Measurements from ENCODE around the gene PIMREG. TPM values are rescaled to one million over a fixed set of nuclear protein-coding genes. Genes with fewer than 3 reads are reported as not detected.

Gene PIMREG
- total and polyA plus RNA-seq, 4 donors, result 0.35 to 3.0 (median 0.71) TPM

DNA sequence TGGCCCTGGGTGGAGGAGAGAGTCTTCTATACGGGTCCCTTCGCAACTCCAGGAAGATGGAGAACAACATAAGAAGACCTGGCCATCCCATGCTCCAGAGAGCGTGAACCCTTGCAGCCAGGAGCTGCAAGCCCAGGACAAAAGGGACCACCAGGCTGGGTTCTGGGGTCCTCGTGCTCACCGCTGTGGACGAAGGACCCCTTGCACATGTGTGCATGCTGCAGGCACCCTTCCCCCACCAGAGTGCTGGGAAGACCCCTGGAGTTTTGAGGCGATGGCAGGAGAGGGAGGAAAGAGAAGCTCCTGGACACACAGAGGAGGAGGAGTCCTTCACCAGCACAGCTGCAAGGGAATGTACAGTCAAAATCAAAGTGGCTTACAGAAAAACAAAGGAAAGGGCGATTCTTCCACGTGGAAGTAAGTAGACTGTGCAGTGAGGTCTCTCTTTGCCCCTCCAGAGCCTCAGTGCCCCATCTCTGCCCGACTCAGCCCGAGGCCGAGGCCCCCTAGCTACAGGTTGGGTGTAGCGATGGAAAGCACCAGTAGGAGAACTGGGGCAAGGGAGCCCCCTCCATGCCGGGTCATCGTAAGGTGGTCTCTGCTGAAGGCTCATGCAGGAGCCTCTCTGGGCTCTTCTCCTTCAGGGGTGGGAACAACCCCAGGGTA lies 51.3 kb downstream of the PIMREG start:
- WGBS, 2 donors, result 59 to 64% methylated on average over 15 of the region's 15 CpGs
- Histone ChIP-seq H3K4me1 (ENCODE audit: control insufficient read depth in 5 of 5, insufficient read depth in 5 of 5, low read length in 5 of 5) (peaks cover 0 to 19% (median 6%) of the 10 kb centered on the region in 5 donors), H3K4me3 (no peak overlapping the region)

DNA sequence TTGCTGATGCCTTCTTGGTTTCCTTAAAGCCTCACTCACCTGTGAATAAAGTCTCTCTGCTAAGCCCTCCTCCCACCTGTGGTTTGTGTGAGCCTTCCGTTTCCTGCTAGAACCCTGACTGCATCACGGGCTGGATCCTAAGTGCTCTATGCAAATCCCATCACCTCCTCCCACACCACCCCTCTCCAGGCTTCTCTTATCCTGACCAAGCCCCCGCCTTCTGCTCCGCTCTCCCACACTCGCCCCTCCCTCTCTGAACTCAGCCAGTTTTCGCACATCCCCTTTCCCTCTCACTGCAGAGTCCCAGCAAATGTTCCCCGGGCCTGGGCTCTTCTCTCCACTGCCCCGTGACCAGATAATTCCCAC lies 51.8 kb downstream of the PIMREG start:
- Histone ChIP-seq H3K9ac (ENCODE audit: insufficient read depth in 1 of 2, low read length in 2 of 2) (no peak overlapping the region), H3K9me3 (ENCODE audit: control insufficient read depth in 4 of 4, insufficient read depth in 3 of 4, low read length in 3 of 4) (peaks cover 0 to 2% (median 0%) of the 10 kb centered on the region in 4 donors), H3K27ac (ENCODE audit: low read depth in 1 of 2, low read length in 1 of 2) (no peak overlapping the region), H3K4me3 (no peak overlapping the region), H3K4me1 (ENCODE audit: control insufficient read depth in 5 of 5, insufficient read depth in 5 of 5, low read length in 5 of 5) (peaks cover 0 to 18% (median 6%) of the 10 kb centered on the region in 5 donors), H3K36me3 (ENCODE audit: control insufficient read depth in 4 of 4, insufficient read depth in 4 of 4, low read length in 4 of 4) (no peaks in the 10 kb centered on the region), H3K27me3 (ENCODE audit: control insufficient read depth in 3 of 3, insufficient read depth in 3 of 3, low read length in 2 of 3) (no peaks in the 10 kb centered on the region)
- peak; percentile 21 to 54 (median 32) for DNase-seq
- 7 to 27% methylated on average over 8 of the region's 8 CpGs for WGBS, 2 donors
- no peak for ATAC-seq (ENCODE audit: insufficient read depth, low FRiP score)
- TF ChIP-seq, protein P1, sequence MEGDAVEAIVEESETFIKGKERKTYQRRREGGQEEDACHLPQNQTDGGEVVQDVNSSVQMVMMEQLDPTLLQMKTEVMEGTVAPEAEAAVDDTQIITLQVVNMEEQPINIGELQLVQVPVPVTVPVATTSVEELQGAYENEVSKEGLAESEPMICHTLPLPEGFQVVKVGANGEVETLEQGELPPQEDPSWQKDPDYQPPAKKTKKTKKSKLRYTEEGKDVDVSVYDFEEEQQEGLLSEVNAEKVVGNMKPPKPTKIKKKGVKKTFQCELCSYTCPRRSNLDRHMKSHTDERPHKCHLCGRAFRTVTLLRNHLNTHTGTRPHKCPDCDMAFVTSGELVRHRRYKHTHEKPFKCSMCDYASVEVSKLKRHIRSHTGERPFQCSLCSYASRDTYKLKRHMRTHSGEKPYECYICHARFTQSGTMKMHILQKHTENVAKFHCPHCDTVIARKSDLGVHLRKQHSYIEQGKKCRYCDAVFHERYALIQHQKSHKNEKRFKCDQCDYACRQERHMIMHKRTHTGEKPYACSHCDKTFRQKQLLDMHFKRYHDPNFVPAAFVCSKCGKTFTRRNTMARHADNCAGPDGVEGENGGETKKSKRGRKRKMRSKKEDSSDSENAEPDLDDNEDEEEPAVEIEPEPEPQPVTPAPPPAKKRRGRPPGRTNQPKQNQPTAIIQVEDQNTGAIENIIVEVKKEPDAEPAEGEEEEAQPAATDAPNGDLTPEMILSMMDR (IDR thresholded peaks at IDR 0.05; ENCODE audit: control extremely low read depth, extremely low read depth), result no peak

More for the DNA sequence above, 51.3 kb downstream of the PIMREG start:
- H3K36me3 ChIP-seq (ENCODE audit: control insufficient read depth in 4 of 4, insufficient read depth in 4 of 4, low read length in 4 of 4), result no peaks in the 10 kb centered on the region
- H3K9ac ChIP-seq (ENCODE audit: insufficient read depth in 1 of 2, low read length in 2 of 2), result no peak overlapping the region
- peak in 1 of 3 donors; percentile 10 for DNase-seq
- H3K9me3 ChIP-seq (ENCODE audit: control insufficient read depth in 4 of 4, insufficient read depth in 3 of 4, low read length in 3 of 4), result peaks cover 0 to 2% (median 0%) of the 10 kb centered on the region in 4 donors
- TF ChIP-seq, protein P1 (IDR thresholded peaks at IDR 0.05; ENCODE audit: control extremely low read depth, extremely low read depth), result no peak
- no peaks in the 10 kb centered on the region for H3K27me3 ChIP-seq (ENCODE audit: control insufficient read depth in 3 of 3, insufficient read depth in 3 of 3, low read length in 2 of 3)
- no peak for ATAC-seq (ENCODE audit: insufficient read depth, low FRiP score)
- H3K27ac ChIP-seq (ENCODE audit: low read depth in 1 of 2, low read length in 1 of 2), result no peak overlapping the region

DNA sequence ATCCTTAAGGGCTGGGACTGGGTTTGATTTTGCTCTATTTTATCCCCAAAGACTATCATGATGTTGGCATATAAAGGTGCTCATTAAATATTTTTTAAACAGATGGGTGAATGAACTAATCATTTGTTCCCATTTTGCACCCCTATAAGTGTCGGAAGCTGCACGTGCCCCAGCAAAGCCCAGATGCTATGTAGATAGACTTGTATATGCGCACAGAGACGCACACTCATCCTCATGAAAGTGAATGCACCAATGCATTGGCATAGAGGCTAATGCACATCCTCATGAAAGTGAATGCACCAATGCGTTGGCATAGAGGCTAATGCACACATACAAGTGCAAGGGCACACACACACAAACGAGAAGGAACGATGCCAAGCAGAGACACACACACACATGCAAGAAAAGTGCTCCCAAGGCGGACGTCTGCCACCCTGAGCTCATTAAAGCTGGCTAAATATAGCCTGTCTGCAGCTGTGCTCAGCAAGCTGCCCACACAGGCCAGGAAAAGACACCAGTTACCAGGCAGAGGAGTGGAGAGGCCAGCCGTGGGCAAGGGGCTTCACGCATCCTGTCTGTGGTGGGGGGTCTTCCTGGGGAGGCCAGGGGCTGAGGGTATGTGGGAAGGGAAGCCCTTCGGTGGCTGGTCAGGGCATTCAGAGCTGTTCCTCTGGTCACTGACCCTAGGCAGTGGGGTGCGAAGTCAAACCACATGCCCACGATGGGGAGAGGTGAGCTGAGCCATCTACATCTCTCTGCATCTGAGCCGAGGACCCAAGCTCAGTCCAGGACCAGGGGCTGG lies 52.6 kb downstream of the PIMREG start:
- DNase-seq, result no peak
- TF ChIP-seq, protein P1 (IDR thresholded peaks at IDR 0.05; ENCODE audit: control extremely low read depth, extremely low read depth), result no peak
- no peak for ATAC-seq (ENCODE audit: insufficient read depth, low FRiP score)
- Histone ChIP-seq H3K27me3 (ENCODE audit: control insufficient read depth in 3 of 3, insufficient read depth in 3 of 3, low read length in 2 of 3) (no peaks in the 10 kb centered on the region), H3K4me1 (ENCODE audit: control insufficient read depth in 5 of 5, insufficient read depth in 5 of 5, low read length in 5 of 5) (peaks cover 0 to 14% (median 6%) of the 10 kb centered on the region in 5 donors), H3K27ac (ENCODE audit: low read depth in 1 of 2, low read length in 1 of 2) (no peak overlapping the region), H3K9ac (ENCODE audit: insufficient read depth in 1 of 2, low read length in 2 of 2) (no peak overlapping the region), H3K9me3 (ENCODE audit: control insufficient read depth in 4 of 4, insufficient read depth in 3 of 4, low read length in 3 of 4) (peaks cover 0 to 2% (median 0%) of the 10 kb centered on the region in 4 donors), H3K4me3 (no peak overlapping the region), H3K36me3 (ENCODE audit: control insufficient read depth in 4 of 4, insufficient read depth in 4 of 4, low read length in 4 of 4) (no peaks in the 10 kb centered on the region)
- 44 to 53% methylated on average over 15 of the region's 15 CpGs for WGBS, 2 donors
